A549 (cell line): Measurements from ENCODE around the gene QRICH2. TPM values are rescaled to one million over a fixed set of nuclear protein-coding genes. Genes with fewer than 3 reads are reported as not detected.
"Not testable (repeated sequence)": the region's sequence is repeated elsewhere in the genome, so short reads cannot be mapped to it uniquely, and the experiment has no call there.

Source experiments
- ATAC-seq, 2 experiments: fragments of 200-7000 bp in 1 of 2; fragments of >200 bp in 1 of 2; cut with Nextera tagmentation in 1 of 2; cut with Tn5 transposase in 1 of 2; 3 replicates each; pipeline versions ENCODE4 v1.8.0 to v1.9.1; 2018 to 2020; ENCODE audit warnings: mild to moderate bottlenecking in 1 of 2, moderate library complexity in 1 of 2
- CTCF ChIA-PET: fragments of 300-600 bp; sonication (Branson Sonifier 250); formaldehyde crosslinking; extraction: SDS; loops from one replicate; lab custom pipeline; 2021; ENCODE audit warnings: antibody characterized with exemption, inconsistent platforms; lab: Yijun Ruan, JAX
- POLR2A ChIA-PET: fragments of 350-600 bp; formaldehyde crosslinking; extraction: SDS; loops from one replicate; lab custom pipeline; 2021; ENCODE audit warnings: antibody characterized with exemption, inconsistent platforms; lab: Yijun Ruan, JAX
- DNase-seq, 2 experiments: peaks; one replicate each; pipeline versions ENCODE4 v3.0.0 to v3.0.0-alpha.2; 2011 to 2016; ENCODE audit warnings: low read depth in 1 of 2, low spot score in 1 of 2
- FAIRE-seq: peaks from 2 replicates; lab custom pipeline; 2011; peaks lifted over from hg19 to GRCh38; lab: Jason Lieb, UNC
- H3K27ac ChIP-seq, 2 experiments: fragments of >200 bp; sonication (Bioruptor Twin); formaldehyde crosslinking; 3 replicates each; pipeline ENCODE4 v1.5.1; 2016 to 2017
- H3K4me1 ChIP-seq: fragments of >200 bp; sonication (Bioruptor Twin); formaldehyde crosslinking; 3 replicates; pipeline ENCODE4 v1.6.1; 2016
- H3K4me2 ChIP-seq: fragments of >200 bp; sonication (Bioruptor Twin); formaldehyde crosslinking; 3 replicates; pipeline ENCODE4 v1.6.1; 2016
- H3K4me3 ChIP-seq: fragments of >200 bp; sonication (Bioruptor Twin); formaldehyde crosslinking; 3 replicates; pipeline ENCODE4 v1.5.1; 2016
- H3K9me3 ChIP-seq: fragments of >200 bp; sonication (Bioruptor Twin); formaldehyde crosslinking; 3 replicates; pipeline ENCODE4 v1.6.1; 2016
- ATOH8 ChIP-seq: fragments of 250-450 bp; sonication (Bioruptor Pico); IDR thresholded peaks from 2 replicates; pipeline ENCODE4 v1.5.0; 2020; ENCODE audit warnings: low read depth, mild to moderate bottlenecking, moderate library complexity
- BHLHE40 ChIP-seq: IDR thresholded peaks from 2 replicates; pipeline ENCODE4 v1.6.1; 2012; ENCODE audit warnings: low read depth, low read length, inconsistent platforms
- CBX8 ChIP-seq: fragments of 200-600 bp; sonication (generic); IDR thresholded peaks from 2 replicates; pipeline ENCODE4 v1.6.1; 2016
- CEBPB ChIP-seq, 2 experiments: fragments of >200 bp in 1 of 2; sonication (Bioruptor Twin) in 1 of 2; formaldehyde crosslinking in 1 of 2; IDR thresholded peaks; 2 replicates each; pipeline ENCODE4 v1.6.1; 2012 to 2016
- CHD4 ChIP-seq: fragments of 200-600 bp; sonication (generic); IDR thresholded peaks from 2 replicates; pipeline ENCODE4 v1.6.1; 2016; ENCODE audit warnings: antibody characterized with exemption, mild to moderate bottlenecking, borderline replicate concordance
- FOSL2 ChIP-seq, 2 experiments: fragments of 450-650 bp in 1 of 2; fragments of >200 bp in 1 of 2; sonication (Bioruptor Twin) in 1 of 2; formaldehyde crosslinking; IDR thresholded peaks; 2 replicates each; pipeline versions ENCODE4 v1.5.0 to v1.6.1; 2016 to 2020; ENCODE audit warnings: mild to moderate bottlenecking in 1 of 2, moderate library complexity in 1 of 2
- GATA3 ChIP-seq: IDR thresholded peaks from 2 replicates; pipeline ENCODE4 v1.6.1; 2012; ENCODE audit warnings: borderline replicate concordance
- HDAC2 ChIP-seq: fragments of 200-600 bp; sonication (generic); IDR thresholded peaks from 2 replicates; pipeline ENCODE4 v1.6.1; 2016
- JUN ChIP-seq, 2 experiments: fragments of >200 bp; sonication (Bioruptor Twin); formaldehyde crosslinking; IDR thresholded peaks; 2 replicates in 1 of 2; 3 replicates in 1 of 2; pipeline ENCODE4 v1.6.1; 2016 to 2017
- JUNB ChIP-seq: fragments of >200 bp; sonication (Bioruptor Twin); formaldehyde crosslinking; IDR thresholded peaks from 2 replicates; pipeline ENCODE4 v1.6.1; 2016
- KDM1A ChIP-seq: fragments of 200-600 bp; sonication (generic); IDR thresholded peaks from 2 replicates; pipeline ENCODE4 v1.6.1; 2016; ENCODE audit warnings: low read depth, mild to moderate bottlenecking
- MAFK ChIP-seq: fragments of 450-650 bp; IDR thresholded peaks from 2 replicates; pipeline ENCODE4 v1.6.1; 2014; ENCODE audit not compliant: partially characterized antibody
- MAX ChIP-seq: IDR thresholded peaks from 2 replicates; pipeline ENCODE4 v1.6.1; 2012
- MAZ ChIP-seq: fragments of 150-350 bp; IDR thresholded peaks from 2 replicates; pipeline ENCODE4 v1.6.1; 2014; ENCODE audit warnings: antibody characterized with exemption, low read depth, low read length, borderline replicate concordance
- MYC ChIP-seq: IDR thresholded peaks from 2 replicates; pipeline ENCODE4 v1.6.1; 2012; ENCODE audit warnings: mild to moderate bottlenecking, inconsistent platforms, low read length, improper control_type of control experiment, borderline replicate concordance
- NFE2L2 ChIP-seq: fragments of 150-350 bp; conservative IDR thresholded peaks from 2 replicates; pipeline ENCODE4 v1.6.1; 2014; ENCODE audit warnings: low read length
- POLR2AphosphoS2 ChIP-seq: conservative IDR thresholded peaks from 2 replicates; pipeline ENCODE4 v1.6.1; 2012; ENCODE audit warnings: low read length, improper control_type of control experiment, inconsistent platforms
- RAD21 ChIP-seq, 2 experiments: fragments of >200 bp in 1 of 2; sonication (Bioruptor Twin) in 1 of 2; formaldehyde crosslinking in 1 of 2; IDR thresholded peaks in 1 of 2; conservative IDR thresholded peaks in 1 of 2; 2 replicates in 1 of 2; 3 replicates in 1 of 2; pipeline ENCODE4 v1.6.1; 2012 to 2018; ENCODE audit warnings: inconsistent platforms in 1 of 2
- RARB ChIP-seq: fragments of 250-450 bp; sonication (Bioruptor Pico); IDR thresholded peaks from 2 replicates; pipeline ENCODE4 v1.8.0; 2021; ENCODE audit warnings: mild to moderate bottlenecking, moderate library complexity
- SMC3 ChIP-seq: fragments of >200 bp; sonication (Bioruptor Twin); formaldehyde crosslinking; IDR thresholded peaks from 3 replicates; pipeline ENCODE4 v1.6.1; 2018; ENCODE audit warnings: inconsistent platforms
- SREBF2 ChIP-seq: fragments of 450-650 bp; IDR thresholded peaks from 2 replicates; pipeline ENCODE4 v1.6.1; 2014; ENCODE audit warnings: mild to moderate bottlenecking, moderate library complexity
- TFCP2L1 ChIP-seq: fragments of 250-450 bp; sonication (Bioruptor Pico); IDR thresholded peaks from 2 replicates; pipeline ENCODE4 v1.5.0; 2021; ENCODE audit warnings: mild to moderate bottlenecking
- TP53 ChIP-seq: fragments of 250-450 bp; sonication (Bioruptor Pico); IDR thresholded peaks from 2 replicates; pipeline ENCODE4 v1.5.0; 2021; ENCODE audit warnings: mild to moderate bottlenecking, moderate library complexity
- WGBS: methylation state at CpG from one replicate; pipeline ENCODE4 v1.1.6; 2017; ENCODE audit errors: missing lambda C conversion rate; 5-methylcytosine and 5-hydroxymethylcytosine counted together
- polyA plus RNA-seq, 4 experiments: library from polyadenylated mRNA; depleted of rRNA in 3 of 4; stranded (reverse); fragments of >200 nt; fragmentation: RNase III in 1 of 4; extraction: RNeasy Plus Mini Kit Qiagen cat#74134 plus additional on column Dnase treatment in 1 of 4; gene quantifications; 2 replicates in 3 of 4; 3 replicates in 1 of 4; pipeline ENCODE4 v1.2.3, GENCODE V29; 2011 to 2017
- TF ChIP-seq, protein P1 (sequence below): fragments of 250-450 bp; sonication (Bioruptor Pico); IDR thresholded peaks from 2 replicates; pipeline ENCODE4 v1.5.0; 2021; ENCODE audit warnings: mild to moderate bottlenecking, moderate library complexity, borderline replicate concordance

QRICH2 gene
- polyA plus RNA-seq, 2 of the 4 experiments (the other 2 are of a cell fraction): 0.57 to 0.88 TPM

GRCh38 chr17:76253841-76254240 is 54.2 kb downstream of the QRICH2 start:
- no peak overlapping the region for H3K4me2 ChIP-seq
- FAIRE-seq (no peak), ATAC-seq (no peak), DNase-seq (no peak)
- H3K4me1 ChIP-seq: peaks cover 21% of the 10 kb centered on the region
- H3K9me3 ChIP-seq: no peaks in the 10 kb centered on the region
- TF ChIP-seq TP53 (CRISPR knock-in tag) (no peak), SREBF2 (no peak), JUNB (no peak), NFE2L2 (no peak)
- TF ChIP-seq, protein P1, sequence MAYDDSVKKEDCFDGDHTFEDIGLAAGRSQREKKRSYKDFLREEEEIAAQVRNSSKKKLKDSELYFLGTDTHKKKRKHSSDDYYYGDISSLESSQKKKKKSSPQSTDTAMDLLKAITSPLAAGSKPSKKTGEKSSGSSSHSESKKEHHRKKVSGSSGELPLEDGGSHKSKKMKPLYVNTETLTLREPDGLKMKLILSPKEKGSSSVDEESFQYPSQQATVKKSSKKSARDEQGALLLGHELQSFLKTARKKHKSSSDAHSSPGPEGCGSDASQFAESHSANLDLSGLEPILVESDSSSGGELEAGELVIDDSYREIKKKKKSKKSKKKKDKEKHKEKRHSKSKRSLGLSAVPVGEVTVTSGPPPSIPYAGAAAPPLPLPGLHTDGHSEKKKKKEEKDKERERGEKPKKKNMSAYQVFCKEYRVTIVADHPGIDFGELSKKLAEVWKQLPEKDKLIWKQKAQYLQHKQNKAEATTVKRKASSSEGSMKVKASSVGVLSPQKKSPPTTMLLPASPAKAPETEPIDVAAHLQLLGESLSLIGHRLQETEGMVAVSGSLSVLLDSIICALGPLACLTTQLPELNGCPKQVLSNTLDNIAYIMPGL (CRISPR knock-in tag): no peak
- WGBS: 90% methylated on average over 7 of the region's 7 CpGs
- CTCF ChIA-PET: interaction anchor here (1.6 to 14.6 kb wide), 3 partner anchors 14 to 239 kb away, joined by 3 to 164 read pairs (median 10); no protein-coding TSS in a partner anchor
- POLR2A ChIA-PET: interaction anchor here (1.5 kb wide), 1 partner anchor 11 kb away, joined by 7 read pairs; no protein-coding TSS in a partner anchor
- no peak overlapping the region for H3K4me3 ChIP-seq
- no peak overlapping the region; a peak in 1 of 6 replicates for H3K27ac ChIP-seq

- ATAC-seq, FAIRE-seq, H3K9me3 ChIP-seq, DNase-seq, H3K4me3 ChIP-seq: not testable (repeated sequence)
- POLR2A ChIA-PET: interaction anchor here (1.5 kb wide), 1 partner anchor 12 kb away, joined by 17 read pairs; the partner anchor contains the start of gene UBALD2
- Histone ChIP-seq H3K27ac (peak overlapping the region; percentile 60 to 70; a peak in 3 of 6 replicates), H3K4me2 (peak overlapping the region; percentile 50; the same call in 1 of the 3 replicates), H3K4me1 (peaks cover 21% of the 10 kb centered on the region)
- 94% methylated on average over 23 of the region's 23 CpGs for whole genome bisulfite sequencing
- CTCF ChIA-PET: interaction anchor here (1.6 to 14.6 kb wide), 3 partner anchors 14 to 239 kb away, joined by 3 to 164 read pairs (median 10); no protein-coding TSS in a partner anchor
Observed at GRCh38 chr17:76252967-76253766, 54.9 kb downstream of the QRICH2 start.

- peak in 1 of 2 experiments; percentile 88 for DNase-seq
- TF ChIP-seq MAFK (peak; percentile 41), BHLHE40 (peak; percentile 95), MAZ (no peak), MYC (peak; percentile 55; the same call in 1 of the 2 replicates), POLR2AphosphoS2 (no peak), RARB (CRISPR knock-in tag) (0 out of 2 replicates have a peak, but pooled peaks have one; percentile 23), TFCP2L1 (no peak), MAX (peak; percentile 52), CEBPB (IDR thresholded peaks at IDR 0.05) (peak; percentile 49 to 71; a peak in 3 of 4 replicates), CBX8 (no peak), FOSL2 (IDR thresholded peaks at IDR 0.05) (peak; percentile 40; the same call in 1 of the 2 replicates), FOSL2 (CRISPR knock-in tag; IDR thresholded peaks at IDR 0.05) (peak; percentile 94), JUNB (peak; percentile 70), KDM1A (no peak), ATOH8 (CRISPR knock-in tag) (peak; percentile 13; the same call in 1 of the 2 replicates), NFE2L2 (peak; percentile 49; the same call in 1 of the 2 replicates), GATA3 (no peak), RAD21 (conservative IDR thresholded peaks at IDR 0.05 in 1 of 2, IDR thresholded peaks at IDR 0.05 in 1 of 2) (no peak), JUN (IDR thresholded peaks at IDR 0.05) (peak; percentile 21 to 44; a peak in 2 of 5 replicates), SMC3 (peak; percentile 20; the same call in 1 of the 3 replicates), CHD4 (no peak), HDAC2 (no peak)
- TF ChIP-seq, protein P1 (CRISPR knock-in tag): no peak
- POLR2A ChIA-PET: interaction anchor here (0.8 to 1.5 kb wide), 5 partner anchors 11 to 14 kb away, joined by 3 to 17 read pairs (median 6); partner anchors contain the start of genes RNF157 and UBALD2
- no peaks in the 10 kb centered on the region for H3K9me3 ChIP-seq
- peaks cover 21% of the 10 kb centered on the region for H3K4me1 ChIP-seq
- H3K4me2 ChIP-seq: peak overlapping the region; percentile 50
- peak overlapping the region; percentile 60 to 70 for H3K27ac ChIP-seq
- CTCF ChIA-PET: interaction anchor here (0.6 to 14.6 kb wide), 8 partner anchors 9 to 194 kb away, joined by 3 to 164 read pairs (median 4); no protein-coding TSS in a partner anchor
- peak; percentile 94 to 97 for ATAC-seq
- no peak for FAIRE-seq
- WGBS: 36% methylated on average over 11 of the region's 11 CpGs
- no peak overlapping the region for H3K4me3 ChIP-seq
Observed at GRCh38 chr17:76252040-76252954, 55.8 kb downstream of the QRICH2 start.
